ENCODE results near the gene PPP1R3E. TPM values are rescaled to one million over a fixed set of nuclear protein-coding genes. Genes with fewer than 3 reads are reported as not detected.
A peak's percentile ranks its signal among the peaks of the same experiment; 100 is the strongest.

PPP1R3E gene
- total RNA-seq, 4 donors from 2014 or later = 16.5 to 39.2 (median 21.4) TPM

DNA sequence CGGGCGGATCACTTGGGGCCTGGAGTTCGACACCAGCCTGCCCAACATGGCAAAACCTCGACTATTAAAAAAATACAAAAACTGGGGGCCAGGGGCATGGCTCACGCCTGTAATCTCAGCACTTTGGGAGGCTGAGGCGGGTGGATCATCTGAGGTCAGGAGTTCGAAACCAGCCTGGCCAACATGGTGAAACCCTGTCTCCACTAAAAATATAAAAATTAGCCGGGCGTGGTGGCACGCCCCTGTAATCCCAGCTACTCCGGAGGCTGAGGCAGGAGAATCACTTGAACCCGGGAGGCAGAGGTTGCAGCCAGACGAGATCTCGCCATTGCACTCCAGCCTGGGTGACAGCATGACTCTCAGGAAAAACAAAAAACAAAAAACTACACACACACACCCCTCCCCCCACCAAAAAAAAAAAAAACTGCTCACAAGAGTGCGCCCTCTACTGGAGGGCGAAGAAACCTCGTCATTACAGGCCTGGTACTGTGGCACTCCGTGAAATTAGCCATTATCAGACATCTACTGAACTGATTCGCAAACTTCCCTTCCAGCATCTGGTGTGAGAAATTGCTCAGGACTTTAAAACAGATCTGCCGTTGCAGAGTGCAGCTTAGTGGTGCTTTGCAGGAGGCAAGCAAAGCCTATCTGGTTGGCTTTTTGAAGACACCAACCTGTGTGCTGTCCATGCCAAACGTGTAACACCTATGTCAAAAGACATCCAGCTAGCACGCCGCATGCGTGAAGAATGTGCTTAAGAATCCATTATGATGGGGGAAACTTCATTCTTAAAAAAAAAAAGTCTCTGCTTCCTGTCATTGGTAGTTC lies 7.7 kb downstream of the PPP1R3E start:
- Histone ChIP-seq H3K9me3 (no peaks in the 10 kb centered on the region), H3K36me3 (peaks cover 0 to 19% (median 0%) of the 10 kb centered on the region in 3 donors), H3K4me1 (peaks cover 0 to 17% (median under 1%) of the 10 kb centered on the region in 4 donors), H3K4me3 (peak overlapping the region in 1 of 4 donors; percentile 27), H3K27ac (no peak overlapping the region), H3K27me3 (no peaks in the 10 kb centered on the region)
- peak; percentile 51 to 75 (median 58) for DNase-seq
- TF ChIP-seq, protein P1, sequence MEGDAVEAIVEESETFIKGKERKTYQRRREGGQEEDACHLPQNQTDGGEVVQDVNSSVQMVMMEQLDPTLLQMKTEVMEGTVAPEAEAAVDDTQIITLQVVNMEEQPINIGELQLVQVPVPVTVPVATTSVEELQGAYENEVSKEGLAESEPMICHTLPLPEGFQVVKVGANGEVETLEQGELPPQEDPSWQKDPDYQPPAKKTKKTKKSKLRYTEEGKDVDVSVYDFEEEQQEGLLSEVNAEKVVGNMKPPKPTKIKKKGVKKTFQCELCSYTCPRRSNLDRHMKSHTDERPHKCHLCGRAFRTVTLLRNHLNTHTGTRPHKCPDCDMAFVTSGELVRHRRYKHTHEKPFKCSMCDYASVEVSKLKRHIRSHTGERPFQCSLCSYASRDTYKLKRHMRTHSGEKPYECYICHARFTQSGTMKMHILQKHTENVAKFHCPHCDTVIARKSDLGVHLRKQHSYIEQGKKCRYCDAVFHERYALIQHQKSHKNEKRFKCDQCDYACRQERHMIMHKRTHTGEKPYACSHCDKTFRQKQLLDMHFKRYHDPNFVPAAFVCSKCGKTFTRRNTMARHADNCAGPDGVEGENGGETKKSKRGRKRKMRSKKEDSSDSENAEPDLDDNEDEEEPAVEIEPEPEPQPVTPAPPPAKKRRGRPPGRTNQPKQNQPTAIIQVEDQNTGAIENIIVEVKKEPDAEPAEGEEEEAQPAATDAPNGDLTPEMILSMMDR (IDR thresholded peaks at IDR 0.05) = peak; percentile 42 to 94 (median 69)
- no peak for TF ChIP-seq POLR2A (IDR thresholded peaks at IDR 0.05)

DNA sequence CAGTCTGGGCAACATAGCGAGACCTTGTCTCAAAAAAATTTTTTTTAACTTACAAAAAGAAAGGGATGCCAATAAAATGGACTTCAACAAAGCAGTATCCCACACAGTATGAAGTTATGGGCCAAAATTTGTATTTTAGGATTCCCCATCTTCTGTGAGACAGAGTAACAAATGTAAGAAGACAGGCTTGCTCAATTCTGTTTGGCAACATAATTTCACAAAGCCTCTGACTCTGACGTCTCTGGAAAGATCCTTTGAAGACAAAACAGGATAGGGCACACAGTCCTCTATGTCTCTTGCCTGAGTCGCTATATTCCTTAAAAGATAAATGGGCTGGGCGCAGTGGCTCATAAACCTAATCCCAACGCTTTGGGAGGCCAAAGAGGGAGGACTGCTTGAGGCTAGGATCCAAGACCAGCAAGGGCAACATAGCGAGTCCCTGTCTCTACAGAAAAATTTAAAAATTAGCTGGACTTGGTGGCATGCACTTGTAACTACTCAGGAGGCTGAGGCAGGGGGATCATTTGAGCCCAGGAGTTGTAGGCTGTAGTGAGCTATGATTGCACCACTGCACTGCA lies 15.7 kb downstream of the PPP1R3E start:
- no peaks in the 10 kb centered on the region for H3K9me3 ChIP-seq
- no peaks in the 10 kb centered on the region for H3K36me3 ChIP-seq
- no peaks in the 10 kb centered on the region for H3K27me3 ChIP-seq
- peak overlapping the region; percentile 89 to 96 (median 93) for H3K27ac ChIP-seq
- DNase-seq = no peak
- peak overlapping the region; percentile 88 to 99 (median 94) for H3K4me3 ChIP-seq
- H3K4me1 ChIP-seq = peaks cover 0 to 13% (median 0%) of the 10 kb centered on the region in 4 donors
- TF ChIP-seq, protein P1 (IDR thresholded peaks at IDR 0.05) = no peak
- TF ChIP-seq POLR2A (IDR thresholded peaks at IDR 0.05) = no peak

DNA sequence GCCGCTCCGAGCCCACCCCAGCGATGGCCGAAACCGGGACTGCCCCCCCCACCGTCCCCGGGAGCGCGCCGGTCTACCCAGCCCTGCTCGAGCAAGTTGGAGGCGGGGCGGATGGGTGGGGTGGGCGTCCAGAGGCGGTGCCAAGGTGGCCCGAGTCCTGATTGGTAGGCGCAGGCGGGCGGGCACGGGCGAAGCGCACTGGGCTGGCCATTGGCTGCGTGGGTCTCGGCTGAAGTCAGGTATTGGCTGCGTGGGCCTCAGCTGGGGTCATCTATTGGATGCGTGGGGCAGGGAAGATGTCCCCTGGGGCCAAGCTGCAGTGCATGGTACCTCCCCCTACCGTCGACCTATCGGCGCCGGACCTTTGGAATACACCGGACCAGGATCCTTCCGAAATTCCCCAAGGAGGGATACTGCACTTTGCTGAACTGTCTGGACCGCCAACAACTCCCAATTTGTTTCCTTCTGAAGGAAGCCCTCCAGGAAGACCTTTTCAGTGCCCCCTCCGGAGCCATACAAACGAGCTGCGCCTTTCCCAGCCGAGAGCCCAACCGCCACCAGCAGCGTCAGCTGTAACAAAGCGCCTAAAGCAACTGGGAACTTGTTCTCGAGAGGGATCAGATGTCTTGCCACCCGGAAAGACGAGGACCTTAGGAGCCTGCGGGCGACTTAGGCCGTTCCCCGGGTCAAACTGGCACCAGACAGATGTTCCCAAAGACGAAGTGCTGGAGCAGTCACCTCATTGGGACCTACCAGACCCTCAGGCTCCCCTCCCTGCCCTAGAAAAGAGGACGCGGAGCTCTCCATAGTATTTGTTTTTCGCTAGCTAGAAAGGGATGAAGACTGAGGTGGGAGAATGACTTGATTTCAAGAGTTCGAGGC lies 16.4 kb downstream of the PPP1R3E start, which contains the start of gene HOMEZ:
TSS of gene HOMEZ (minus strand) at position 113 of the 882 bp plus-strand sequence. CDS start 180 bp downstream, outside the sequence.
- no peaks in the 10 kb centered on the region for H3K9me3 ChIP-seq
- H3K27ac ChIP-seq = peak within 1 kb of the TSS; percentile 89 to 96 (median 93)
- peaks cover 0 to 13% (median 0%) of the 10 kb centered on the region in 4 donors for H3K4me1 ChIP-seq
- H3K27me3 ChIP-seq = no peaks in the 10 kb centered on the region
- H3K4me3 ChIP-seq = peak within 1 kb of the TSS; percentile 88 to 99 (median 94)
- peak; percentile 98 to 99 (median 99) for DNase-seq
- no peaks in the 10 kb centered on the region for H3K36me3 ChIP-seq
- peak; percentile 53 to 70 for TF ChIP-seq POLR2A (IDR thresholded peaks at IDR 0.05)
- TF ChIP-seq, protein P1 (IDR thresholded peaks at IDR 0.05) = peak in 4 of 6 experiments; percentile 6 to 27 (median 13)

DNA sequence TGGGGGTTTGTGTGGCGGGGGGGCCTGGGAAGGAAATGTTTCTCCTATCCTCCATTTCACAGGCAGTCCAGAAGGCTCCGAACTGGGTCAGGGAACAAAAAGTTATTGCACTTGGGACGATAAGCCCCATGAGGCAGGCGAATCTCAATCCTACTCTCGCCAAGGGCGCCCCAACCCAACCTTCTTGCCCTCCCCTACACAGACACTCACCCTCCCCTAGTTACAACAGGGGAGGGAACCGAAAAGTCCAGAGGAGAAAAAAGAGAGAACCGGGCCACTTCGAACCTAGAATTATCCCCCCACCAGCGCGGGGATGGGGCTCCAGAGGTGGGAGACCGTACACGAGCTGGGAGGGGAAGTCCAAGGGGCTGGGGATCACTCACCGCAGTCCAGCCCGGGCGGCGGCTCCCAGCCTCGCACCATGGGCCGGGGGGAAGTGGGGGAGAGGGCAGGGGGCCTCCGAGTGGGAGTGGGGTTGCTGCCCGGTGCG lies 17.1 kb downstream of the PPP1R3E start:
- TF ChIP-seq POLR2A (IDR thresholded peaks at IDR 0.05) = no peak
- TF ChIP-seq, protein P1 (IDR thresholded peaks at IDR 0.05) = no peak
- Histone ChIP-seq H3K9me3 (no peaks in the 10 kb centered on the region), H3K4me3 (peak overlapping the region; percentile 88 to 99 (median 94)), H3K27me3 (no peaks in the 10 kb centered on the region), H3K27ac (peak overlapping the region; percentile 89 to 96 (median 93)), H3K4me1 (peaks cover 0 to 13% (median 0%) of the 10 kb centered on the region in 4 donors), H3K36me3 (no peaks in the 10 kb centered on the region)
- DNase-seq = peak in 1 of 3 donors; percentile 20

Measured in Peyer's patch (tissue), 4 donors.